Midbrain (tissue), 1 donor: ENCODE data around the gene ELANE.

ENCODE experiments used
- DNase-seq: peaks from one replicate; lab custom pipeline; 2025; lab: John Stamatoyannopoulos, UW

The ELANE gene

GRCh38 chr19:898663-899062 is 46.6 kb downstream of the ELANE start:
- DNase-seq: no peak

- no peak for DNase-seq
Observed at GRCh38 chr19:899336-900042, 47.4 kb downstream of the ELANE start.

- no peak for DNase-seq
Observed at GRCh38 chr19:900043-900301, 47.9 kb downstream of the ELANE start.

GRCh38 chr19:900302-901111 is 48.4 kb downstream of the ELANE start:
- no peak for DNase-seq

- no peak for DNase-seq
Observed at GRCh38 chr19:901216-902092, 49.4 kb downstream of the ELANE start.

- DNase-seq: no peak
Observed at GRCh38 chr19:902093-902370, 49.9 kb downstream of the ELANE start.

GRCh38 chr19:902446-903226 is 50.5 kb downstream of the ELANE start:
- DNase-seq: no peak

- DNase-seq: no peak
Observed at GRCh38 chr19:903266-903797, 51.2 kb downstream of the ELANE start.

- no peak for DNase-seq
Observed at GRCh38 chr19:904545-904944, 52.4 kb downstream of the ELANE start.
